AG10803 (cell line): ENCODE data around the gene C1QTNF1.
A peak's percentile ranks its signal among the peaks of the same experiment; 100 is the strongest.

Experiments
- DNase-seq: peaks from one replicate; pipeline ENCODE4 v3.0.0; 2010; ENCODE audit warnings: low read depth
- H3K4me3 ChIP-seq: 2 replicates; pipeline ENCODE4 v1.5.1; 2011; ENCODE audit warnings: mild to moderate bottlenecking, low read length, control low read depth
- CTCF ChIP-seq: conservative IDR thresholded peaks from 2 replicates; pipeline ENCODE4 v1.5.1; 2011; ENCODE audit warnings: mild to moderate bottlenecking, low read length, control low read depth, inconsistent platforms

C1QTNF1 gene

GRCh38 chr17:79036181-79036580 lies 12.2 kb downstream of the C1QTNF1 start:
- no peak for TF ChIP-seq CTCF
- no peak overlapping the region for H3K4me3 ChIP-seq
- no peak for DNase-seq

- no peak for TF ChIP-seq CTCF
- DNase-seq: peak; percentile 96
- no peak overlapping the region for H3K4me3 ChIP-seq
These were observed 12.6 kb downstream of the C1QTNF1 start for GRCh38 chr17:79036596-79036995.

- TF ChIP-seq CTCF: no peak
- H3K4me3 ChIP-seq: no peak overlapping the region
- DNase-seq: peak; percentile 99
These were observed 14.7 kb downstream of the C1QTNF1 start for GRCh38 chr17:79038545-79039135.

- no peak overlapping the region for H3K4me3 ChIP-seq
- DNase-seq: no peak
- no peak for TF ChIP-seq CTCF
These were observed 15.2 kb downstream of the C1QTNF1 start for GRCh38 chr17:79039171-79039570.

GRCh38 chr17:79039886-79040285 lies 15.9 kb downstream of the C1QTNF1 start:
- DNase-seq: no peak
- no peak for TF ChIP-seq CTCF
- no peak overlapping the region for H3K4me3 ChIP-seq

GRCh38 chr17:79041041-79041570 lies 17.1 kb downstream of the C1QTNF1 start:
- TF ChIP-seq CTCF: no peak

GRCh38 chr17:79041723-79042420 lies 17.9 kb downstream of the C1QTNF1 start:
- no peak for TF ChIP-seq CTCF
- no peak for DNase-seq
- H3K4me3 ChIP-seq: no peak overlapping the region

More at GRCh38 chr17:79041041-79041570, 17.1 kb downstream of the C1QTNF1 start:
- no peak for DNase-seq
- no peak overlapping the region for H3K4me3 ChIP-seq
